GM20000 (cell line): ENCODE measurements around the gene KRT84.

Source experiments
- DNase-seq: peaks from one replicate; pipeline ENCODE4 v3.0.0; 2012; ENCODE audit warnings: low spot score
- TF ChIP-seq, protein P1 (sequence below): IDR thresholded peaks from 2 replicates; pipeline ENCODE4 v1.5.1; 2012; ENCODE audit warnings: mild to moderate bottlenecking, control low read depth; ENCODE audit errors: extremely low read depth, missing control alignments

The KRT84 gene

DNA sequence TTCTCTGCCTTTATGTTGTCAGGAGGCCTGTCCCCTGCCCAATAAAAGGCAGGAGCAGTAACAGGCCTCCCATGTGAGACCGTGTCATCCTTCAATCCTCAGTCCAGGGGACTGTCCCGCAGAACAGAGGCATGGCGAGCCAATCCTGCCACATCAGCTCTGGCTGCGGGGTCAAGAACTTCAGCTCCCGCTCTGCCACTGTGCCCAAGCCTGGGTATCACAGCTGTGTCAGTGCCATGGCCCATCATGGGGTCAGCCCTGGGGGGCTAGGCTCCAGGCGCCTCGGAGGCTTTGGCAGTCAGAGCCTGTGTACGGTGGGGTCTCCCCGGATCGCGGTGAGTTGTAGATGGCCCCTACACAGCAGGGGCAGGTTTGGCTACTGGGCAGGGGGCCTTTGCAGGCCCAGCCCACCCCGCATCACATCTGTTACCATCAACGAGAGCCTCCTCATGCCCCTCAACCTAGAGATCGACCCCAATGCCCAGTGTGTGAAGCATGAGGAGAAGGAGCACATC is 44.3 kb downstream of the KRT84 start:
- TF ChIP-seq, protein P1, sequence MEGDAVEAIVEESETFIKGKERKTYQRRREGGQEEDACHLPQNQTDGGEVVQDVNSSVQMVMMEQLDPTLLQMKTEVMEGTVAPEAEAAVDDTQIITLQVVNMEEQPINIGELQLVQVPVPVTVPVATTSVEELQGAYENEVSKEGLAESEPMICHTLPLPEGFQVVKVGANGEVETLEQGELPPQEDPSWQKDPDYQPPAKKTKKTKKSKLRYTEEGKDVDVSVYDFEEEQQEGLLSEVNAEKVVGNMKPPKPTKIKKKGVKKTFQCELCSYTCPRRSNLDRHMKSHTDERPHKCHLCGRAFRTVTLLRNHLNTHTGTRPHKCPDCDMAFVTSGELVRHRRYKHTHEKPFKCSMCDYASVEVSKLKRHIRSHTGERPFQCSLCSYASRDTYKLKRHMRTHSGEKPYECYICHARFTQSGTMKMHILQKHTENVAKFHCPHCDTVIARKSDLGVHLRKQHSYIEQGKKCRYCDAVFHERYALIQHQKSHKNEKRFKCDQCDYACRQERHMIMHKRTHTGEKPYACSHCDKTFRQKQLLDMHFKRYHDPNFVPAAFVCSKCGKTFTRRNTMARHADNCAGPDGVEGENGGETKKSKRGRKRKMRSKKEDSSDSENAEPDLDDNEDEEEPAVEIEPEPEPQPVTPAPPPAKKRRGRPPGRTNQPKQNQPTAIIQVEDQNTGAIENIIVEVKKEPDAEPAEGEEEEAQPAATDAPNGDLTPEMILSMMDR = no peak
- DNase-seq = no peak

DNA sequence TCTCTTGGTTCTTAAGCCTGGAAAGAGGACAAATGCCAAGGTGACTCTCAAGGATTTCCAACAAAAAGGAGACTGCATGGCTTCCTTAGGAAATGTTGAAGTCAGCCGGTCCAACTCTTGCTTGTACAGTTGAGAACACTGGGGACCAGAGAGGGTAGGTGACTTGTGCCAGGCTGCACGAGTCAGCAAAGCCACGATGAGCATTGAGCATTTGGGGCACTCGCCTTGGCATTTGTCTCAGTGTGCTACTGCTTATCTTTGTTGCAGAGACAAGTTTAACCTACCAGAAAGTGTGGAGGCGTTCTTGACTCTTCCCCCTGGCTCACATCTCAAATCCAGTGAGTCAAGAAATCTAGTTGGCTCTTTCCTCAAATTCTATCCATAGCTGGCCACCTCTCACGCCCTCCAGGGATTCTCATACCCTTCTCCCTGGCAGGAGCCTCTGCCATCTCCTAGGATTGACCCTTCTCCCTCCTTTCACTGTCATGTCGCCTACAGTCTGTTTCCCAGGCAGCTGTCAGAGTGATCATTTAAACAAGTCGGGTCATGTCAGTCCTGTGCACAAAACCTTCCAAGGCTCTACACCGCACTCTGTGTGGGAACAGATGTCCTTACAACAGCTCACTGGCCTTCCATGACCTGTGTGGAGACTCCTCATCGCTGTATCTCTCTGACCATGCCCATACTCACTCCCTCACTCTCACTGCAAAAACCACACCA is 47.1 kb downstream of the KRT84 start:
- TF ChIP-seq, protein P1 = no peak
- no peak for DNase-seq

DNA sequence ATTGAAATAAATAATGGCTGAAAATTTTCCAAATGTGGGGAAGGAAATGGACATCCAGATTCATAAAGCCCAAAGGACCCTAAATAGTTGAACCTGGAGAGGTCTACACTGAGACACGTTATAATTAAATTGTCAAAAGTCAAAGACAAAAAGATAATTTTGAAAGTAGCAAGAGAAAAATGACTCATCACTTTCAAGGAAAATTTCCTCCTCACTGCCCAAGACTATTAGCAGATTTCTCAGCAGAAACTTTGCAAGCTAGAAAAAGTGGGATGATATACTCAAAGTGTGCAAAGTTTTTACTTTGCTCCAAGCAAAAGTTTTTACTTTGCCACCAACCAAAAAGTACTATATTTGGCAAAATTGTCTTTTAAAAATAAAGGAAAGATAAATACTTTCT is 48.4 kb downstream of the KRT84 start:
- DNase-seq = no peak
- TF ChIP-seq, protein P1 = no peak

DNA sequence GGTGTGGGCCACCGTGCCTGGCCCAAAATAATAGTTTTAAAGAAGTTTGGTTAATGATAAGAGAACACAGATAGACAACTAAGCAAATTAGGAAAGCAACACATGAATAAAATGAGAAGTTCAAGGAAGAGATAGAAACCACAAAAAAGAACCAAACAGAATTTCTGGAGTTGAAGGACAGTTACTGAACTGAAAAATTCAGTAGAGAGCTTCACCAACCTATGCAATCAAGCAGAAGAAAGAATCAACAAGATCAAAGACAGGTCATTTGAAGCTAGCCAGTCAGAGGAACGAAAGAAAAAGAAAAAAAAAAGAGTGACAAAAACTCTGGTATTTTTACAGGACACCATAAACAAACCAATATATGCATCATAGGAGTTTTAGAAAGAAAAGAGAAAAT is 48.8 kb downstream of the KRT84 start:
- no peak for DNase-seq
- TF ChIP-seq, protein P1 = no peak

DNA sequence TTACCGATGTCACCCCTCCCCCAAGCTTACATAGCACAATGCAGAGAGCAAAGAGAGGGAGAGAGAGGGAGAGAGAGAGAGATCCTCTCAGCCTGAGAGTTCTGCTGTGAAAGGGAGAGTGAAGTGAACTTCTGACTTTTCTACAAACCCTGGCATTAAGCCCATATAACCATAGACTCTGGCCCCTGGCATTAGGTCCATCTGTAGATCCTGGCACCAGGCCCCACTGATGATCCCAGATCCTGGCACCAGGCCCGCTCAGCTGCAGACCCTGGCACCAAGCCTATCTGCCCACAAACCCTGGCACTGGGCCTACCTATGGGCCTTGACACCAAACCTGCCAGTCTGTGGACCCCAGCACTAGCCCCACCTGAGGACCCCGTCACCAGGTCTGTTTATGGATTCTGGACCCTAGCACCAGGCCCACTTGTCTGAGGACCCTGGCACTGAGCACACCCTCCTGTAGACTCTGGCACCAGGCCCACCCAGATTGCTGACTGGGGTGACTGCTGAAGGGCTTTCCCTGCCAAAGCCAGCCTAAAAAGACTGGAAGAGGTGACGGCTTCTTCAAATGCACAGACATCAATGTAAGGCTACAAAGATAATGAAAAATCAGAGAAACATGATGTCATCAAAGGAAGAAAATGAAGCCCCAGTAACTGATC is 49.7 kb downstream of the KRT84 start:
- DNase-seq = no peak
- TF ChIP-seq, protein P1 = no peak

DNA sequence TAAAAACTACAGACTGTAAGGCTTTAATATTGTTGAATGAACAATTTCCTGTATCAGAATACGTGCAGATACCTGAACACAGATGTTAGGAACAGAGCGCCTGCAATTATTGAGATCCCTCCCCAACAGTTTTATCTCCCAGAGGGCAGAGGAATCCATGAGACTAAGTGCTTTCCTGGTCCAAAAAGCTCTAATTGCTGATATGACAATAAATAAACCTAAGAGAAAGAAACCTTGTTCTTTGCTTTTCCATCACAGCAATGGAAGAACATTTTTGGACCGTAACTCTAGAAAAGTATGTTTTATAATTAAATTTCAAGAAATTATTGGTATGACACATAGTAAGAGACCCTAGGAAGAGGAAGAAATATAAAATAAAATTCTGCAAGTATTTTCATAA is 51.3 kb downstream of the KRT84 start:
- TF ChIP-seq, protein P1 = no peak
- DNase-seq = no peak

DNA sequence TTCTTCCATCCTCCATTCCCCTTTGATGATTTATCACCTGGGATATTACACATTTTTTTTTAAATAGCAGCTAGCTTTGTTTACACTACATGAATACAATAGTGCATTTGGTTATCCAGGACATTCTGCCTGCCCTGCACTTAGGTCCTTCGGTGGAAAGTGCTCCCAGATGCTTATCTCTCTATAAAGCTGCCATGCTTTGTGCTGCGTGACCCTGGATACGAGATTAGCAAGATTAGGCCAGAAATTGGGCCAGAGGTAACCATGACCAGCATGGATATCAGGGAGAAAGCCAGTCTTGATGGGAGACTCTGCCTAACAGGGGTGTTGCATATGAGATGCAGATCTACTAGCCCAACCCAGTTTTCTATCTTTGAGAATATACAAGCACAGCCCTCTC is 52.1 kb downstream of the KRT84 start:
- no peak for DNase-seq
- TF ChIP-seq, protein P1 = no peak
